H1 (cell line): Measurements from ENCODE around the gene TWIST2. TPM values are rescaled to one million over a fixed set of nuclear protein-coding genes. Genes with fewer than 3 reads are reported as not detected.

Experiments
- CTCF ChIA-PET: fragments of 300-600 bp; sonication (Branson Sonifier 250); formaldehyde crosslinking; loops from one replicate; lab custom pipeline; 2021; ENCODE audit not compliant: partially characterized antibody; lab: Charles Lee
- POLR2A ChIA-PET: fragments of 300-600 bp; sonication (Branson Sonifier 250); formaldehyde crosslinking; loops from one replicate; lab custom pipeline; 2021; ENCODE audit warnings: inconsistent platforms; ENCODE audit not compliant: partially characterized antibody; lab: Charles Lee
- DNase-seq, 2 experiments: peaks; one replicate each; pipeline versions ENCODE4 v3.0.0 to v3.0.0-alpha.2; 2010 to 2022; ENCODE audit warnings: low spot score in 2 of 2, low read depth in 1 of 2, mixed read lengths in 1 of 2
- FAIRE-seq: peaks from 2 replicates; lab custom pipeline; 2011; peaks lifted over from hg19 to GRCh38; lab: Jason Lieb, UNC
- H2AFZ ChIP-seq: 2 replicates; pipeline ENCODE4 v1.8.1; 2012; ENCODE audit warnings: low read length, inconsistent platforms
- H2AK5ac ChIP-seq: 2 replicates; pipeline ENCODE4 v1.6.1; 2013; ENCODE audit warnings: low read depth, low read length
- H2BK120ac ChIP-seq: replicated peaks from 2 replicates; pipeline ENCODE3; 2013; ENCODE audit warnings: low read depth, low read length, inconsistent platforms
- H2BK12ac ChIP-seq: 2 replicates; pipeline ENCODE4 v1.6.1; 2013; ENCODE audit warnings: low read depth, low read length
- H2BK15ac ChIP-seq: 2 replicates; pipeline ENCODE4 v1.6.1; 2013; ENCODE audit warnings: low read length
- H2BK20ac ChIP-seq: 2 replicates; pipeline ENCODE4 v1.6.1; 2013; ENCODE audit warnings: low read length
- H2BK5ac ChIP-seq: 2 replicates; pipeline ENCODE4 v1.6.1; 2013; ENCODE audit warnings: low read depth, low read length
- H3K14ac ChIP-seq: 2 replicates; pipeline ENCODE4 v1.6.1; 2013; ENCODE audit warnings: inconsistent platforms; ENCODE audit not compliant: insufficient read length
- H3K18ac ChIP-seq: 2 replicates; pipeline ENCODE4 v1.6.1; 2013; ENCODE audit warnings: low read length; ENCODE audit errors: extremely low read depth
- H3K23ac ChIP-seq: 2 replicates; pipeline ENCODE4 v1.6.1; 2013; ENCODE audit warnings: inconsistent platforms; ENCODE audit not compliant: insufficient read length
- H3K23me2 ChIP-seq: 2 replicates; pipeline ENCODE4 v1.6.1; 2013; ENCODE audit warnings: low read depth, low read length
- H3K27ac ChIP-seq: 2 replicates; pipeline ENCODE4 v1.6.1; 2011; ENCODE audit warnings: low read depth, low read length, inconsistent platforms
- H3K27me3 ChIP-seq, 4 experiments: replicated peaks in 1 of 4; 1 replicate in 1 of 4; 2 replicates in 3 of 4; pipeline versions ENCODE4 v1.6.1 to v1.8.1; 2011 to 2013; ENCODE audit warnings: low read length in 3 of 4, mild to moderate bottlenecking in 3 of 4, inconsistent platforms in 2 of 4, mixed read lengths in 2 of 4, moderate library complexity in 1 of 4; ENCODE audit not compliant: control insufficient read depth in 3 of 4, insufficient read depth in 3 of 4; ENCODE audit errors: extremely low read depth in 1 of 4
- H3K36me3 ChIP-seq, 4 experiments: 2 replicates each; pipeline versions ENCODE4 v1.6.1 to v1.8.1; 2011 to 2013; ENCODE audit warnings: mild to moderate bottlenecking in 4 of 4, low read length in 3 of 4, moderate library complexity in 2 of 4, control low read depth in 1 of 4, inconsistent platforms in 1 of 4; ENCODE audit not compliant: insufficient read depth in 4 of 4, control insufficient read depth in 2 of 4
- H3K4ac ChIP-seq: replicated peaks from 2 replicates; pipeline ENCODE3; 2013; ENCODE audit warnings: low read length, low read depth, mixed read lengths, inconsistent platforms; ENCODE audit not compliant: insufficient read length
- H3K4me1 ChIP-seq, 4 experiments: replicated peaks in 1 of 4; 1 replicate in 1 of 4; 2 replicates in 3 of 4; pipeline versions ENCODE4 v1.6.1 to v1.8.1; 2011 to 2013; ENCODE audit warnings: low read length in 3 of 4, inconsistent platforms in 2 of 4, mixed read lengths in 1 of 4; ENCODE audit not compliant: insufficient read depth in 4 of 4, control insufficient read depth in 3 of 4
- H3K4me2 ChIP-seq, 2 experiments: 2 replicates each; pipeline versions ENCODE4 v1.6.1 to v1.8.1; 2011 to 2013; ENCODE audit warnings: low read depth in 2 of 2, low read length in 2 of 2, control low read depth in 1 of 2, inconsistent platforms in 1 of 2, mild to moderate bottlenecking in 1 of 2; ENCODE audit not compliant: insufficient read depth in 1 of 2
- H3K4me3 ChIP-seq, 4 experiments: fragments of 200-600, 300-600 bp in 1 of 4; sonication (generic), shearing (Covaris generic), sonication (Bioruptor Twin) in 1 of 4; 2 replicates each; pipeline versions ENCODE4 v1.5.1 to v1.8.1; 2011 to 2016; ENCODE audit warnings: low read length in 4 of 4, low read depth in 3 of 4, control low read depth in 2 of 4, inconsistent platforms in 2 of 4, mild to moderate bottlenecking in 2 of 4, mixed read lengths in 1 of 4, moderate library complexity in 1 of 4; ENCODE audit not compliant: insufficient read depth in 2 of 4; ENCODE audit errors: extremely low read depth in 1 of 4
- H3K56ac ChIP-seq: replicated peaks from 2 replicates; pipeline ENCODE3; 2013; ENCODE audit warnings: low read depth, mild to moderate bottlenecking, mixed read lengths, low read length, inconsistent platforms; ENCODE audit not compliant: insufficient read length
- H3K79me1 ChIP-seq: 2 replicates; pipeline ENCODE4 v1.6.1; 2013; ENCODE audit warnings: low read depth, low read length, control low read depth
- H3K79me2 ChIP-seq, 2 experiments: 2 replicates each; pipeline versions ENCODE4 v1.6.1 to v1.8.1; 2012 to 2013; ENCODE audit warnings: low read length in 2 of 2, mild to moderate bottlenecking in 2 of 2, inconsistent platforms in 1 of 2; ENCODE audit not compliant: insufficient read depth in 2 of 2, control insufficient read depth in 1 of 2
- H3K9ac ChIP-seq, 4 experiments: replicated peaks in 1 of 4; 1 replicate in 1 of 4; 2 replicates in 3 of 4; pipeline versions ENCODE4 v1.6.1 to v1.8.1; 2011 to 2013; ENCODE audit warnings: low read depth in 3 of 4, low read length in 3 of 4, control low read depth in 2 of 4, mild to moderate bottlenecking in 2 of 4, moderate library complexity in 2 of 4, inconsistent platforms in 1 of 4; ENCODE audit errors: extremely low read depth in 1 of 4
- H3K9me3 ChIP-seq, 2 experiments: 2 replicates each; pipeline versions ENCODE4 v1.6.1 to v1.8.1; 2012 to 2013; ENCODE audit warnings: mild to moderate bottlenecking in 2 of 2, moderate library complexity in 2 of 2, control low read depth in 1 of 2, inconsistent platforms in 1 of 2, low read depth in 1 of 2, low read length in 1 of 2, mixed read lengths in 1 of 2; ENCODE audit not compliant: insufficient read depth in 2 of 2
- H4K20me1 ChIP-seq, 2 experiments: replicated peaks in 1 of 2; 2 replicates each; pipeline versions ENCODE3 to v1.8.1; 2011 to 2013; ENCODE audit warnings: inconsistent platforms in 2 of 2, low read length in 2 of 2, mild to moderate bottlenecking in 1 of 2; ENCODE audit not compliant: insufficient read depth in 2 of 2, control insufficient read depth in 1 of 2
- H4K5ac ChIP-seq: 2 replicates; pipeline ENCODE4 v1.6.1; 2013; ENCODE audit warnings: low read length, low read depth, mixed read lengths, inconsistent platforms; ENCODE audit not compliant: insufficient read length
- H4K8ac ChIP-seq: 2 replicates; pipeline ENCODE4 v1.8.0; 2013; ENCODE audit warnings: mild to moderate bottlenecking, moderate library complexity, low read length, inconsistent platforms; ENCODE audit not compliant: insufficient read depth; ENCODE audit errors: extremely low read depth
- H4K91ac ChIP-seq: replicated peaks from 2 replicates; pipeline ENCODE3; 2013; ENCODE audit warnings: low read length, mixed read lengths, inconsistent platforms; ENCODE audit not compliant: insufficient read length
- CEBPB ChIP-seq: IDR thresholded peaks from 2 replicates; pipeline ENCODE4 v1.6.1; 2012; ENCODE audit warnings: low read depth, low read length
- EZH2 ChIP-seq: fragments of 200-600 bp; sonication (generic); IDR thresholded peaks from 2 replicates; pipeline ENCODE4 v1.7.1; 2012; ENCODE audit warnings: low read depth, mild to moderate bottlenecking, moderate library complexity, low read length, inconsistent platforms; ENCODE audit not compliant: severe bottlenecking
- JUN ChIP-seq: IDR thresholded peaks from 2 replicates; pipeline ENCODE4 v1.6.1; 2011; ENCODE audit warnings: low read depth, mild to moderate bottlenecking, improper control_type of control experiment, low read length
- RBBP5 ChIP-seq: IDR thresholded peaks from 2 replicates; pipeline ENCODE4 v1.7.1; 2012; ENCODE audit warnings: low read depth, mild to moderate bottlenecking, inconsistent platforms, low read length, moderate library complexity, borderline replicate concordance
- RNF2 ChIP-seq: fragments of 200-900, 300-1000 bp; sonication (generic); IDR thresholded peaks from 2 replicates; pipeline ENCODE4 v1.7.1; 2016; ENCODE audit warnings: borderline replicate concordance, low read depth, mild to moderate bottlenecking, antibody characterized with exemption, low read length; ENCODE audit not compliant: poor library complexity, severe bottlenecking; ENCODE audit errors: missing control alignments
- RXRA ChIP-seq: IDR thresholded peaks from 2 replicates; pipeline ENCODE4 v1.6.1; 2011; ENCODE audit warnings: low read depth, mild to moderate bottlenecking, low read length, moderate library complexity; ENCODE audit not compliant: insufficient read depth
- WGBS, 2 experiments: shearing (Covaris generic) in 1 of 2; methylation state at CpG; one replicate each; pipeline versions ENCODE4 v1.1.6 to v1.1.7; 2013 to 2015; ENCODE audit warnings: low lambda C conversion rate in 2 of 2, mixed read lengths in 2 of 2, inconsistent platforms in 1 of 2, low coverage in 1 of 2, missing lambda C conversion rate in 1 of 2; ENCODE audit not compliant: insufficient replicate concordance in 2 of 2, insufficient coverage in 1 of 2, insufficient read length in 1 of 2; ENCODE audit errors: extremely low coverage in 1 of 2, missing lambda C conversion rate in 1 of 2; 5-methylcytosine and 5-hydroxymethylcytosine counted together
- polyA plus RNA-seq, 7 experiments: library from polyadenylated mRNA; depleted of rRNA in 3 of 7; stranded (reverse) in 5 of 7; unstranded in 2 of 7; fragments of >200 nt in 5 of 7; fragments of 200-250 nt in 2 of 7; gene quantifications; 1 replicate in 5 of 7; 2 replicates in 1 of 7; 4 replicates in 1 of 7; pipeline versions ENCODE4 v1.2.1 to v1.2.3, GENCODE V29; 2011 to 2013; ENCODE audit warnings: missing spikeins in 2 of 7, mixed read lengths in 2 of 7
- total RNA-seq: library from RNA; stranded (reverse); fragmentation: NEBNext Ultra II Directional; extraction: Animal tissue kit (Norgen Biotek cat#: 25700); gene quantifications from 2 replicates; pipeline ENCODE4 v1.2.1, GENCODE V29; 2021
- TF ChIP-seq, protein P1 (sequence below): IDR thresholded peaks from 2 replicates; pipeline ENCODE4 v1.6.1; 2012; ENCODE audit warnings: inconsistent platforms
- TF ChIP-seq, protein P2 (sequence below): IDR thresholded peaks from 2 replicates; pipeline ENCODE4 v1.6.1; 2012; ENCODE audit warnings: inconsistent platforms

Gene TWIST2
- total and polyA plus RNA-seq, 2 of the 8 experiments (the other 6 are each of a cell fraction or from before 2014, with no cell fraction given): 2.6 to 4.3 TPM

DNA sequence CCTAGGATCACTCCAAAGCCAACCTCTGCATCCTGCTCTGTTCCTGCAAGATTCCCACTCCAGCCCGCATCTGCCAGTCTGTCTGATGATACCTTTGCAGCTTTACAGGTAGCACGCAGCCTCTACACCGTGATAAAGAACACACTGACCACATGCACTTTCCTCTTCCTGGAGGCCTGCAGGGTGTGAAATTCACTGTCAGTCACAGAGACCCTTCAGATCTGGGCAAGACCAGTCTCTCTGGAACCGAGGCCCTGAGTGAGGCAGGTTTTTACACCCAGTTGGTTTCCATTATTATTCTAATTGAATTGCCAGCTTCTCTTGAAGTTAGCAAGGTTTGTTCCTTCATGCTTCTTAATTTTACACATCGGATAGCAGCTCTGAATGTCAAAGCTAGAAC, 30.5 kb upstream of the TWIST2 start:
- no peak overlapping the region for H2BK120ac ChIP-seq
- H3K4me2 ChIP-seq: no peak overlapping the region
- H3K79me2 ChIP-seq: no peaks in the 10 kb centered on the region; a peak in 1 of 4 replicates
- H3K4me1 ChIP-seq: peaks cover 0 to 5% (median 3%) of the 10 kb centered on the region in 4 experiments; a peak in 3 of 7 replicates
- H2AFZ ChIP-seq: no peak overlapping the region
- H3K23ac ChIP-seq: no peak overlapping the region
- H2AK5ac ChIP-seq: no peak overlapping the region
- ChIA-PET POLR2A (no interaction called here), CTCF (no interaction called here)
- DNase-seq (no peak), FAIRE-seq (peak; percentile 60)
- H4K20me1 ChIP-seq: no peaks in the 10 kb centered on the region
- H2BK20ac ChIP-seq: no peak overlapping the region
- no peak overlapping the region for H3K4me3 ChIP-seq
- H3K18ac ChIP-seq: no peak overlapping the region
- H2BK12ac ChIP-seq: no peak overlapping the region
- H3K56ac ChIP-seq: no peak overlapping the region
- 66% methylated on average over 5 of the region's 5 CpGs; no CpG with 5 or more reads in 1 of the 2 experiments for WGBS, 2 experiments
- H3K36me3 ChIP-seq: no peaks in the 10 kb centered on the region
- no peak overlapping the region for H2BK5ac ChIP-seq
- no peak overlapping the region for H4K8ac ChIP-seq
- H3K14ac ChIP-seq: no peak overlapping the region
- TF ChIP-seq RNF2 (no peak), EZH2 (no peak), CEBPB (no peak), RXRA (no peak), RBBP5 (no peak), JUN (no peak)
- TF ChIP-seq, protein P1, sequence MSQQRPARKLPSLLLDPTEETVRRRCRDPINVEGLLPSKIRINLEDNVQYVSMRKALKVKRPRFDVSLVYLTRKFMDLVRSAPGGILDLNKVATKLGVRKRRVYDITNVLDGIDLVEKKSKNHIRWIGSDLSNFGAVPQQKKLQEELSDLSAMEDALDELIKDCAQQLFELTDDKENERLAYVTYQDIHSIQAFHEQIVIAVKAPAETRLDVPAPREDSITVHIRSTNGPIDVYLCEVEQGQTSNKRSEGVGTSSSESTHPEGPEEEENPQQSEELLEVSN: peak; percentile 40; the same call in 1 of the 2 replicates
- TF ChIP-seq, protein P2, sequence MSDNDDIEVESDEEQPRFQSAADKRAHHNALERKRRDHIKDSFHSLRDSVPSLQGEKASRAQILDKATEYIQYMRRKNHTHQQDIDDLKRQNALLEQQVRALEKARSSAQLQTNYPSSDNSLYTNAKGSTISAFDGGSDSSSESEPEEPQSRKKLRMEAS: peak; percentile 31; the same call in 1 of the 2 replicates
- H3K79me1 ChIP-seq: no peaks in the 10 kb centered on the region
- no peak overlapping the region for H4K5ac ChIP-seq
- H3K27me3 ChIP-seq: no peaks in the 10 kb centered on the region
- H3K27ac ChIP-seq: no peak overlapping the region
- no peak overlapping the region; a peak in 1 of 7 replicates for H3K9ac ChIP-seq
- H3K9me3 ChIP-seq: no peaks in the 10 kb centered on the region
- no peak overlapping the region for H3K4ac ChIP-seq
- no peaks in the 10 kb centered on the region for H3K23me2 ChIP-seq
- no peak overlapping the region for H4K91ac ChIP-seq
- H2BK15ac ChIP-seq: no peak overlapping the region
